CD8-positive, alpha-beta memory T cell (primary cell): ENCODE measurements around the gene DDX39B. TPM values are rescaled to one million over a fixed set of nuclear protein-coding genes. Genes with fewer than 3 reads are reported as not detected.
"Not testable (repeated sequence)": the region's sequence is repeated elsewhere in the genome, so short reads cannot be mapped to it uniquely, and the experiment has no call there.

ENCODE experiments used
- CTCF ChIA-PET: fragments of 350-600 bp; sonication (Branson Sonifier 250); formaldehyde crosslinking; loops from one replicate; lab custom pipeline; 2021; ENCODE audit warnings: antibody characterized with exemption; lab: Charles Lee
- POLR2A ChIA-PET: fragments of 350-600 bp; sonication (Branson Sonifier 250); formaldehyde crosslinking; loops from one replicate; lab custom pipeline; 2021; ENCODE audit warnings: antibody characterized with exemption; lab: Charles Lee
- DNase-seq, 5 donors: peaks; one replicate each; pipeline versions ENCODE4 v3.0.0 to v3.0.0-alpha.2; 2020 to 2022; ENCODE audit warnings: mixed read lengths in 1 of 5
- H3K27ac ChIP-seq: one replicate; pipeline ENCODE4 v1.7.0; 2013; ENCODE audit warnings: low read depth, mild to moderate bottlenecking, low read length, moderate library complexity
- H3K27me3 ChIP-seq: 2 replicates; pipeline ENCODE4 v1.7.0; 2013; ENCODE audit warnings: low read length, mild to moderate bottlenecking; ENCODE audit not compliant: insufficient read depth, poor library complexity, severe bottlenecking
- H3K36me3 ChIP-seq: 2 replicates; pipeline ENCODE4 v1.7.0; 2013; ENCODE audit warnings: mild to moderate bottlenecking, low read length, moderate library complexity; ENCODE audit not compliant: insufficient read depth
- H3K4me1 ChIP-seq: 2 replicates; pipeline ENCODE4 v1.7.0; 2013; ENCODE audit warnings: mild to moderate bottlenecking, low read length, moderate library complexity; ENCODE audit not compliant: insufficient read depth
- H3K4me3 ChIP-seq: 2 replicates; pipeline ENCODE4 v1.7.0; 2013; ENCODE audit warnings: mild to moderate bottlenecking, low read length
- H3K9me3 ChIP-seq: 2 replicates; pipeline ENCODE4 v1.7.0; 2013; ENCODE audit warnings: mild to moderate bottlenecking, low read length
- H3K27ac Mint-ChIP-seq, 8 donors: one replicate each; pipeline ENCODE4 v1.8.0; 2020 to 2021; ENCODE audit warnings: mixed read lengths in 8 of 8, mild to moderate bottlenecking in 6 of 8, inconsistent platforms in 3 of 8, moderate library complexity in 3 of 8
- H3K27me3 Mint-ChIP-seq, 2 donors: one replicate each; pipeline ENCODE4 v1.8.0; 2020 to 2021; ENCODE audit warnings: mixed read lengths in 2 of 2, mild to moderate bottlenecking in 1 of 2, moderate library complexity in 1 of 2
- H3K36me3 Mint-ChIP-seq, 3 donors: one replicate each; pipeline ENCODE4 v1.8.0; 2020 to 2021; ENCODE audit warnings: mixed read lengths in 3 of 3, inconsistent platforms in 1 of 3, mild to moderate bottlenecking in 1 of 3
- H3K4me1 Mint-ChIP-seq, 3 donors: one replicate each; pipeline ENCODE4 v1.8.0; 2020 to 2021; ENCODE audit warnings: mixed read lengths in 3 of 3, inconsistent platforms in 1 of 3, mild to moderate bottlenecking in 1 of 3
- H3K4me3 Mint-ChIP-seq, 7 donors: one replicate each; pipeline ENCODE4 v1.8.0; 2020 to 2021; ENCODE audit warnings: mixed read lengths in 7 of 7, mild to moderate bottlenecking in 6 of 7, moderate library complexity in 4 of 7, inconsistent platforms in 2 of 7
- H3K9me3 Mint-ChIP-seq, 5 donors: one replicate each; pipeline ENCODE4 v1.8.0; 2020 to 2022; ENCODE audit warnings: mixed read lengths in 5 of 5, mild to moderate bottlenecking in 3 of 5, moderate library complexity in 2 of 5, inconsistent platforms in 1 of 5
- polyA plus RNA-seq: library from polyadenylated mRNA; unstranded; fragments of 300-500 nt; fragmentation: Illumina TruSeq; gene quantifications from one replicate; pipeline ENCODE4 v1.2.3, GENCODE V29; 2021
- total RNA-seq, 2 experiments: library from RNA; stranded (reverse); gene quantifications; one replicate each; pipeline ENCODE4 v1.2.3, GENCODE V29; 2021

The DDX39B gene
- total and polyA plus RNA-seq, 3 experiments from 2014 or later = 85.7 to 658 (median 643) TPM

- H3K4me3 ChIP-seq, H3K27me3 ChIP-seq, POLR2A ChIA-PET, H3K9me3 ChIP-seq, H3K27ac ChIP-seq, H3K9me3 Mint-ChIP-seq, H3K4me1 Mint-ChIP-seq, H3K36me3 ChIP-seq, H3K4me1 ChIP-seq, H3K27me3 Mint-ChIP-seq, DNase-seq, H3K4me3 Mint-ChIP-seq, CTCF ChIA-PET, H3K27ac Mint-ChIP-seq, H3K36me3 Mint-ChIP-seq: not testable (repeated sequence)
Measured at GRCh38 chr6:31486065-31486837, 55.6 kb downstream of the DDX39B start.

DNA sequence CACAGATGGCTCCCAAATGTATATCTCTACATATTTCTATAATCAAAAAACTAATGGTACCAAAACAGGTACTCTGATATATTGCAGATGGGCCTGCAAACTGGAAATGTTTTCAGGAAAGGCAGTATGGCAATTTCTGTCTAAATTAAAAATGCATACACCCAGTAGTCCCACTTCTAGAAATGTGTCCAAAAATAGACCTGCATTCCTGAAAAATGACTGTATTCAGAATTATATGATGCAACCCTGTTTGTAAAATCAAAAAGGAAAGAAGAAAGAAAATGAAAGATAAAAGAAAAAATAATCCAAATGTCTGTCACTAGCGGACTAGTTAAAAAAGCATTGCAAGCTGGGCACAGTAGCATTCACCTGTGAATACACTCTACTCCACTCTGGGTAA is 56.7 kb downstream of the DDX39B start:
- no peak overlapping the region for H3K27ac Mint-ChIP-seq
- no peaks in the 10 kb centered on the region for H3K27me3 Mint-ChIP-seq
- Histone ChIP-seq H3K27ac (no peak overlapping the region), H3K9me3 (no peaks in the 10 kb centered on the region), H3K4me3 (no peak overlapping the region), H3K27me3 (no peaks in the 10 kb centered on the region), H3K36me3 (no peaks in the 10 kb centered on the region), H3K4me1 (no peaks in the 10 kb centered on the region)
- H3K4me3 Mint-ChIP-seq = no peak overlapping the region
- peaks cover 0 to 2% (median 1%) of the 10 kb centered on the region in 3 donors for H3K36me3 Mint-ChIP-seq
- no peaks in the 10 kb centered on the region for H3K9me3 Mint-ChIP-seq
- no peak for DNase-seq
- CTCF ChIA-PET = no interaction called here
- H3K4me1 Mint-ChIP-seq = peaks cover 0 to 2% (median 1%) of the 10 kb centered on the region in 3 donors
- POLR2A ChIA-PET = no interaction called here

GRCh38 chr6:31483392-31483791 is 58.4 kb downstream of the DDX39B start:
- Mint-ChIP-seq H3K27me3 (no peaks in the 10 kb centered on the region), H3K36me3 (peaks cover 0 to 1% (median 0%) of the 10 kb centered on the region in 3 donors), H3K4me1 (peaks cover 0 to 6% (median 3%) of the 10 kb centered on the region in 3 donors), H3K4me3 (no peak overlapping the region), H3K27ac (no peak overlapping the region), H3K9me3 (no peaks in the 10 kb centered on the region)
- ChIA-PET CTCF (interaction anchor here (0.7 to 1.5 kb wide), 4 partner anchors 9 to 41 kb away, joined by 3 to 4 read pairs (median 4); no protein-coding TSS in a partner anchor), POLR2A (no interaction called here)
- Histone ChIP-seq H3K9me3 (no peaks in the 10 kb centered on the region), H3K36me3 (no peaks in the 10 kb centered on the region), H3K27me3 (no peaks in the 10 kb centered on the region), H3K27ac (no peak overlapping the region), H3K4me3 (no peak overlapping the region), H3K4me1 (no peaks in the 10 kb centered on the region)
- no peak for DNase-seq

DNA sequence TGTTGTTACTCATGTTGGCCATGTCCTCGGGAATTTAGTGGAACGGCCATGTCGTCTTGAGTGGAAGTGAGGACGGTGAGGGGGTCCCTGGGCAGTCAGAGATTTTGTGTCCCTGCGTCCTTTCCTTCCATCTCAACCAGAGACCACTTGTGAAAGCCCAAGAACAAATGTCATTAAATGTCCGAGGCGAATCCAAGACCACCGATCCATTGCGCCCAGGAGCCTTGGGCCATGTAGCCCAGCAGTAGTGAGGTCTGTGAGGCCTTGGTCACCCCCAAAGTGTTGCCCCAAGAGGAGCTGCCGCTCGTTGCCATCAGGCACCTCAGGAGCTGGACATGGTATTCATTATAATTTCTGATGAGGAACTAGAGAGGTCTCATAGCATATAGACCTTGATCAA is 61.2 kb downstream of the DDX39B start:
- H3K27me3 ChIP-seq = no peaks in the 10 kb centered on the region
- ChIA-PET CTCF (no interaction called here), POLR2A (no interaction called here)
- H3K4me3 Mint-ChIP-seq = no peak overlapping the region
- H3K4me3 ChIP-seq = no peak overlapping the region
- H3K36me3 Mint-ChIP-seq = peaks cover 0 to 1% (median 0%) of the 10 kb centered on the region in 3 donors
- no peaks in the 10 kb centered on the region for H3K9me3 Mint-ChIP-seq
- no peaks in the 10 kb centered on the region for H3K4me1 ChIP-seq
- no peaks in the 10 kb centered on the region for H3K36me3 ChIP-seq
- H3K27ac ChIP-seq = no peak overlapping the region
- H3K4me1 Mint-ChIP-seq = peaks cover 12 to 27% (median 14%) of the 10 kb centered on the region in 3 donors
- H3K27ac Mint-ChIP-seq = no peak overlapping the region
- no peaks in the 10 kb centered on the region for H3K27me3 Mint-ChIP-seq
- DNase-seq = no peak
- no peaks in the 10 kb centered on the region for H3K9me3 ChIP-seq

Other genes with a start within 250 kb of the DDX39B start
- 1,000 to 10,000 TPM; 3,705 to 3,812 TPM for gene HLA-B, start 184.8 kb downstream of the DDX39B start, total RNA-seq
- 8,337 TPM for gene HLA-B, start 184.8 kb downstream of the DDX39B start, polyA plus RNA-seq
- 10 to 100 TPM; 12.4 to 12.8 TPM for gene MICA, start 138.4 kb downstream of the DDX39B start, total RNA-seq
- 8.2 TPM for gene MICA, start 138.4 kb downstream of the DDX39B start, polyA plus RNA-seq
- gene MICB, start 43.9 kb downstream of the DDX39B start, total RNA-seq = 10 to 100 TPM; 21.9 to 22.3 TPM
- gene MICB, start 43.9 kb downstream of the DDX39B start, polyA plus RNA-seq = 12.0 TPM
- gene MCCD1, start 13.0 kb downstream of the DDX39B start, total RNA-seq = not detected
- gene MCCD1, start 13.0 kb downstream of the DDX39B start, polyA plus RNA-seq = not detected
- 1 to 10 TPM in 1 of 2 experiments, under 1 TPM in 1; 0.94 to 2.0 TPM for gene ATP6V1G2, start 4.6 kb upstream of the DDX39B start, total RNA-seq
- 1.4 TPM for gene ATP6V1G2, start 4.6 kb upstream of the DDX39B start, polyA plus RNA-seq
- 10 to 100 TPM; 13.5 to 13.8 TPM for gene NFKBIL1, start 5.6 kb upstream of the DDX39B start, total RNA-seq
- gene NFKBIL1, start 5.6 kb upstream of the DDX39B start, polyA plus RNA-seq = 6.9 TPM
- 100 to 1,000 TPM; 839 to 854 TPM for gene LTA, start 30.3 kb upstream of the DDX39B start, total RNA-seq
- 23.3 TPM for gene LTA, start 30.3 kb upstream of the DDX39B start, polyA plus RNA-seq
- gene TNF, start 33.6 kb upstream of the DDX39B start, total RNA-seq = 100 to 1,000 TPM; 207 to 215 TPM
- 7.9 TPM for gene TNF, start 33.6 kb upstream of the DDX39B start, polyA plus RNA-seq
- gene LTB, start 40.4 kb upstream of the DDX39B start, total RNA-seq = 100 to 1,000 TPM; 196 to 206 TPM
- 1,182 TPM for gene LTB, start 40.4 kb upstream of the DDX39B start, polyA plus RNA-seq
- 10 to 100 TPM; 22.0 to 22.4 TPM for gene LST1, start 44.3 kb upstream of the DDX39B start, total RNA-seq
- gene LST1, start 44.3 kb upstream of the DDX39B start, polyA plus RNA-seq = 49.6 TPM
- 10 to 100 TPM; 22.4 to 26.3 TPM for gene NCR3, start 51.0 kb upstream of the DDX39B start, total RNA-seq
- gene NCR3, start 51.0 kb upstream of the DDX39B start, polyA plus RNA-seq = 328 TPM
- gene AIF1, start 73.2 kb upstream of the DDX39B start, total RNA-seq = 10 to 100 TPM; 35.6 TPM
- 33.2 TPM for gene AIF1, start 73.2 kb upstream of the DDX39B start, polyA plus RNA-seq
- 100 to 1,000 TPM; 251 to 263 TPM for gene PRRC2A, start 78.7 kb upstream of the DDX39B start, total RNA-seq
- gene PRRC2A, start 78.7 kb upstream of the DDX39B start, polyA plus RNA-seq = 9.3 TPM
- gene BAG6, start 110.7 kb upstream of the DDX39B start, total RNA-seq = 100 to 1,000 TPM; 258 to 261 TPM
- 23.1 TPM for gene BAG6, start 110.7 kb upstream of the DDX39B start, polyA plus RNA-seq
- gene APOM, start 113.9 kb upstream of the DDX39B start, total RNA-seq = 1 to 10 TPM; 2.4 to 3.3 TPM
- gene APOM, start 113.9 kb upstream of the DDX39B start, polyA plus RNA-seq = 4.3 TPM
- gene C6orf47, start 118.8 kb upstream of the DDX39B start, total RNA-seq = 10 to 100 TPM; 19.5 to 20.0 TPM
- 37.0 TPM for gene C6orf47, start 118.8 kb upstream of the DDX39B start, polyA plus RNA-seq
- 10 to 100 TPM; 46.2 to 46.4 TPM for gene GPANK1, start 123.0 kb upstream of the DDX39B start, total RNA-seq
- 19.6 TPM for gene GPANK1, start 123.0 kb upstream of the DDX39B start, polyA plus RNA-seq
- gene CSNK2B, start 124.1 kb upstream of the DDX39B start, total RNA-seq = 100 to 1,000 TPM; 323 to 334 TPM
- 265 TPM for gene CSNK2B, start 124.1 kb upstream of the DDX39B start, polyA plus RNA-seq
- 10 to 100 TPM; 19.1 to 21.2 TPM for gene LY6G5B, start 128.0 kb upstream of the DDX39B start, total RNA-seq
- 0.64 TPM for gene LY6G5B, start 128.0 kb upstream of the DDX39B start, polyA plus RNA-seq
- 1 to 10 TPM; 3.5 to 4.5 TPM for gene LY6G5C, start 139.1 kb upstream of the DDX39B start, total RNA-seq
- gene LY6G5C, start 139.1 kb upstream of the DDX39B start, polyA plus RNA-seq = 10.3 TPM
- gene ABHD16A, start 161.3 kb upstream of the DDX39B start, total RNA-seq = 10 to 100 TPM; 37.0 to 41.0 TPM
- gene ABHD16A, start 161.3 kb upstream of the DDX39B start, polyA plus RNA-seq = 45.5 TPM
- gene LY6G6F, start 164.9 kb upstream of the DDX39B start, total RNA-seq = not detected
- gene LY6G6F, start 164.9 kb upstream of the DDX39B start, polyA plus RNA-seq = not detected
- not detected for gene LY6G6D, start 173.3 kb upstream of the DDX39B start, total RNA-seq
- gene LY6G6D, start 173.3 kb upstream of the DDX39B start, polyA plus RNA-seq = not detected
- gene LY6G6C, start 179.7 kb upstream of the DDX39B start, total RNA-seq = not detected
- not detected for gene LY6G6C, start 179.7 kb upstream of the DDX39B start, polyA plus RNA-seq
- gene MPIG6B, start 181.4 kb upstream of the DDX39B start, total RNA-seq = not detected
- 0.08 TPM for gene MPIG6B, start 181.4 kb upstream of the DDX39B start, polyA plus RNA-seq
- 1 to 10 TPM; 4.1 to 4.9 TPM for gene DDAH2, start 187.3 kb upstream of the DDX39B start, total RNA-seq
- gene DDAH2, start 187.3 kb upstream of the DDX39B start, polyA plus RNA-seq = 26.3 TPM
- gene CLIC1, start 194.5 kb upstream of the DDX39B start, total RNA-seq = 100 to 1,000 TPM; 377 TPM
- gene CLIC1, start 194.5 kb upstream of the DDX39B start, polyA plus RNA-seq = 657 TPM
- 10 to 100 TPM; 36.4 to 39.8 TPM for gene MSH5, start 198.0 kb upstream of the DDX39B start, total RNA-seq
- 2.0 TPM for gene MSH5, start 198.0 kb upstream of the DDX39B start, polyA plus RNA-seq
- gene SAPCD1, start 220.7 kb upstream of the DDX39B start, total RNA-seq = 1 to 10 TPM; 6.1 to 7.0 TPM
- not detected for gene SAPCD1, start 220.7 kb upstream of the DDX39B start, polyA plus RNA-seq
- 1 to 10 TPM; 1.4 to 1.7 TPM for gene VWA7, start 235.3 kb upstream of the DDX39B start, total RNA-seq
- 2.5 TPM for gene VWA7, start 235.3 kb upstream of the DDX39B start, polyA plus RNA-seq